Activated T-helper 9 cell treated with anti-CD3 and anti-CD28 coated beads, Interleukin-2, amount 50 U/mL, for 16 hours (primary cell): Measurements from ENCODE around the gene AGO4.

Experiments
- DNase-seq: peaks from one replicate; pipeline ENCODE4 v3.0.0-alpha.2; 2020; ENCODE audit warnings: low read depth

The AGO4 gene

DNA sequence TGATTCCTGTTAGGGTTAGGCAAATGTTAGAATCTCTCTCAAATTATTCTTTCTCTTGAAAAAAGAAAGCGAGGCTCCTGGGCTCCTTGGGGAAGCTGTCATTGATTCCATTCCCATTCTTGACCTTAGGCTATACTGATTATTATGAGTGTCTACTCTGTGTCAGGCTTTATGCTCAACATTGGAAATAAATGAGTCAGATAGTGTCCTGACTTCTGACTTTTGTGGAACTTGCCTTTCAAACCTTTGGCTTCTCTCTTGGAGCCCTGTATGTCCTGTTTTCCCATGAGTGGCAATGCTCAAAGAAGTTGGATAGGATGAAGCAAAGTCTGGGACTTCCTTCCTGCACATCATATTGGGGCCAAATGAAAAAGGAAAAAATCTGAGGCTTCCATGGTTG is 86.8 kb downstream of the AGO4 start:
- DNase-seq: no peak

DNA sequence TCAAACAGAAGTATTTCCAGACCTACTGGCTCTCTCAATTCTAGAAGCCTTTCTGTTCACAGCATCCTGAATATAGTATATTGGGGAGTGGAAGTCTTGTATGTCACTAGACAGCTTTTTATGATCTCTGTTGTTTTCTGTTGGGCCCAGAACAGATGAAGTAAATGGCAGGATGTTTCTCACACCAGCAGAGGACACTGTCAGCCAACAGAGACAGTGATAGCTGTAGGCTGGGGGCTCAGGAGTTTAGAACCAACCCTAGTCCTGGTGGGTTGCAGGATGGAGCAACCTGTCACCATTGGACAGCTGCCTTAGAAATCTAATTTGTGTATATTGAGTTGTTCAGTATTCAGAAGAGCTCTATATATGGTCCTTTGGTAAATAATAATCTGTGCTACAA is 92.1 kb downstream of the AGO4 start:
- no peak for DNase-seq

DNA sequence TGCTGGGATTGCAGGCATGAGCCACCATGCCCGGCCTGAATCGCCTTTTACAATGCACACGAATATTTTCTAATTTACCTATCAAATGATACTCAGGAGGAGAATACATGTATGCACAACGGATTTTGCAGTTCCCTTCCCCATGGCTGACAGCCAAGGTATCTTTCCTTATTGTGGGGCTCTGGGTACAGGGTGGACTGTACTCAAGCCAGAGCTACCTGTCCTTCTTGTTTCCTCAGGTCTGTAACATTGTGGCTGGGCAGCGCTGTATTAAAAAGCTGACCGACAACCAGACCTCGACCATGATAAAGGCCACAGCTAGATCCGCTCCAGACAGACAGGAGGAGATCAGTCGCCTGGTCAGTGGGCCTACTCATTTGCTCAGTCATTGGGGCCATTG is 93.4 kb downstream of the AGO4 start:
- no peak for DNase-seq

DNA sequence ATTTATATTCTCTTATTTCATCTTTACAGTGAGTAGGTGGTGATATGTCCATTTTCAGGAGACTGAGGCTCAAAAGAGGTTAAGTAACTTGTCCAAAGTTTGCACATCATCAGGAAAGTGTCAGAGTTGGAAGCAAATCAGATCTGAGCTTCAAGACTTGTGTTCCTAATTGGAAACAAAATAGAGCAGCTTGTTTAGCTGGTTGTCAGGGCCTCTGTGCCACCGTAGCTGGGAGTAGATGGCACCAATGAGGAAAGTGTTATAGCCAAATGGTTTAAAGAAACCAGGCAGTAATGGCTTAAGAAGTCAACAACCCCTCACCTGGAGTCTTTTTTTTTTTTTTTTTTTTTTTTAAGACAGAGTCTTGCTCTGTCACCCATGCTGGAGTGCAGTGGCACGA is 94.9 kb downstream of the AGO4 start:
- no peak for DNase-seq
